Measurements from ENCODE around the gene TPPP2.
A peak's percentile ranks its signal among the peaks of the same experiment; 100 is the strongest.

Gene TPPP2

GRCh38 chr14:21016413-21017190 is 13.4 kb upstream of the TPPP2 start:
- no peak for DNase-seq (ENCODE audit: low read depth in 2 of 2)

DNA sequence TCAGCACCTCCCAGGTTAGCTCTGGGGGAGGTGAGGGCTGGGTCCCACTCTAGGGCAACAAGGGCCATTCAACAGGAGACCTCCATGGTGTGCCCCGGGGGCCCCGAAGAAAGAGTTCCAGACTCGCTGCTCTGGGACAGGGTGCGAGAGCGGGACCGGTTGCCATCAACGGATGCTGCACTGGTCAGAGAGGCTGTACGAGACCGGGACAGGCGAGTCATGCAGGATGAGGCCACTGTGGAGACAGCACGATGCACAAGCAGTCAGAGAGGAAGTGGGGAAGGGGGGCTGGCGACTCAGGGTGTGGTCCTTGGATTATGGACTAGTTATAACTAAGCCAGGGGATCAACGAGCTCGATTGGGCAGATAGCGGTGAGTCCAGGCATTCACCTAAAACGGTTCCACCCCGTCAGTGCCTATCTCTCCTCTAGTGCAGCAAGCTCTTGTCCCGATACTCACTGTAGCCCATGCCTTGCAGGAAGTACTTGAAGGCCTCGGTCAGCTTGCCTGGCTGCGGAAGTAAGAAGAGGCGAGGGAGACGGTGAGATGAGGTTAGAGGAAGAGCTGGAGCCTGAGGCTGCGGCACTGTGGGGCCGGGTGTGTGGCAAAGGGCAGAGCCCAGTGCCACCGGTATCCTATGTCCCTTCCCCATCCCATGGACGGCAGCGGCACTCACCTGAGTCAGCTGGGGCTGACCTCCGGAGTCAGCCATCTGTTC is 12.3 kb upstream of the TPPP2 start:
- no peak for DNase-seq (ENCODE audit: low read depth in 2 of 2)

DNA sequence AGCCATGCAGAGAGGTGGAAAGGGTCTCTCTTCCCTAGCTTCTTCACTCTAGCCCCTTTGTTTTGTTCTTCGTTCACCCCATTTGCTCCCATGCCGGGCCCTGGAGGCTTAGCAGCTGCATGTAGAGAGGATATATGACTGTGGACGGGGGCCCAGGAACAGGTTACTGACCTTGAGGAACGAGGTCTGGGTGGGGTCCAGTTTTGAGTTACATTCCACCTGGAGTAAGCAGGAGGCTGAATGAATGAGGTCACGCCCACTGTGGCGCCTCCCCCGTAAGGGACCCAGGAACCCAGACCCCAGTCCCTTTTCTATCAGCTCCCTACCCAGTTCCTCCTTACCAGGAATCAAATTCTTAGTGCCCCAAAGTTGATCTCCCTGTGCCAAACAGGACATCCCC is 11.7 kb upstream of the TPPP2 start:
- DNase-seq (ENCODE audit: low read depth in 2 of 2), result no peak

DNA sequence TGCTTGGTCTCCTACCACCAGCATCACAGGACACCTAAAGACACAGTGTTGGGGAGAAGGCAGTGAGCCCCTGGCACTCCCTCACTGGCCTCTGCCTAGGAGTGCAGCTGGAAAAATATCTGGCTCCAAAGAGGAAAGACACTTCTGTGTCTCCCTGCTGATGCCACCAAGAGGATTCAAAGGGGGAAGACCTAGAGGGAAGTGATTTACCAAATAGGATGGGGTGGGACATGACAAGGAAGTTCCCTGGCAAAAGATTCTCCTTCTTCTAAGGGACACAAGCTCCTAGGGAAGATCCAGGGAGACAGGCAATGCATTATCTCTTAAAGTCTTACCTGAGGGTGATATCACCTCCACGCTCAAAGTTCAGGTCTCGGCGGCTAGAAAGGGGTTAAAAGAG is 11.2 kb upstream of the TPPP2 start:
- DNase-seq (ENCODE audit: low read depth in 2 of 2), result no peak

- no peak for DNase-seq (ENCODE audit: low read depth in 2 of 2)
These were observed 10.7 kb upstream of the TPPP2 start for GRCh38 chr14:21019366-21019765.

- no peak for DNase-seq (ENCODE audit: low read depth in 2 of 2)
These were observed 9.0 kb upstream of the TPPP2 start for GRCh38 chr14:21020977-21021545.

DNA sequence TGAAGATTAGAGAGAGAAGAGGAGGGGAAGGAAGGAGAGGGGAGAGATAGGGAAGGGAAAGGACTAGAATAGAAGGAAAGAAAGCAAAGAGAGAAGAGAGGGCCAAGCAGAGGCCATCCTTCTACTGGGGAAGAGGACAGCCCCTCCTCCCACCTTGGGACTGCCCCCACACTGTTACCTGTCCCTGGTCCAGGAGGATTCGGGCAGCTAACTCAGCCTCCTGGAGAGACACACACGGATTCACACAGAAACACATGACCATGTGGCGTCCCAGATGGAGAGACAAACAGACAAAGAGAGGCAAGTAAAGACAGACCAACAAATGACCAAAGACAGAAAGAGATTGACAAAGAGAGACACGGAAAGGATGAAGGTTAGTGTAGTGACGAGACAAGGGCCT is 7.3 kb upstream of the TPPP2 start:
- no peak for DNase-seq (ENCODE audit: low read depth in 2 of 2)

- no peak for DNase-seq (ENCODE audit: low read depth in 2 of 2)
These were observed 6.8 kb upstream of the TPPP2 start for GRCh38 chr14:21023174-21023573.

GRCh38 chr14:21023817-21024584 is 6.0 kb upstream of the TPPP2 start:
- DNase-seq (ENCODE audit: low read depth in 2 of 2), result no peak

DNA sequence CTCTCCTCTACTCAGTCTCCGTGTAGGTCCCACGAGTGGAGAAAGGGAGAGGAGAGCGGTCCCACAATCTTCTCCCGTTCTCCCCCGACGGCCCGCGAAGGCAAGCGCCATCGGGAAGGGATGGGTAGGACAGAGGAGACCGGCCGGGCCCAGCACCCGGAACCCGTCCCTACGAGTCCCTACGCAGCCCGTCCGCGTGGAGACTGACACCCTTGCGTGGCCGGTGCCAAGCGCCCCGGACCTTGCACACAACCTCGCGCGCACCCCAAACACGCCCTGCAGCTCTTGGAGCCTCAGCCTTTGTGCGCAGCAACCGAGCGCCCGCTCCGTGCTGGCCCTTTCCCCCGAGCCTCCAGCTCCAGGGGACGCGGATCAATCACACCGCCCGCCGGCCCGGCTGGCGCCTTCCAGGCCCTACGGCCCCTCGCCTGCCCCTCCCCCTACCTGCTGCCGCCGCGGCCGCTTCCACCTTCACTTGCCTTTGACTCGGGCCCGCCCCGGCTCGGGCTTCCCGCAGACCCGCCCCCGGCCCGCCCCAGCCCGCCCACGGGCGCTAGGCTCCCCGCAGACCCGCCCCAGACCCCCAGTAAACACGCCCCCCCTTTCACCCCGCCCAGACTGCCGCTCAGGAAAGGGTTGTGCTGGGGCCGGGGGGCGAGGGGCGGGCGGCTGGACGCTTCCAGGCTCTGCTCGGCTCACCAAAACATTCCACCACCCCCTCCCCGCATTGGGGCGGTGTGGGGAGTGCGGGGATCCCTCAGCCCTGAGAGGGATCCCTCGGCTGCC is 5.2 kb upstream of the TPPP2 start, which contains the start of gene NDRG2:
Gene NDRG2, minus strand, starts transcription at position 477 of the 786 bp plus-strand sequence. CDS start 1,746 bp downstream, outside the sequence.
- DNase-seq (ENCODE audit: low read depth in 2 of 2), result peak; percentile 48 to 76

GRCh38 chr14:21025371-21026273 is 4.4 kb upstream of the TPPP2 start:
- DNase-seq (ENCODE audit: low read depth in 2 of 2), result no peak

DNA sequence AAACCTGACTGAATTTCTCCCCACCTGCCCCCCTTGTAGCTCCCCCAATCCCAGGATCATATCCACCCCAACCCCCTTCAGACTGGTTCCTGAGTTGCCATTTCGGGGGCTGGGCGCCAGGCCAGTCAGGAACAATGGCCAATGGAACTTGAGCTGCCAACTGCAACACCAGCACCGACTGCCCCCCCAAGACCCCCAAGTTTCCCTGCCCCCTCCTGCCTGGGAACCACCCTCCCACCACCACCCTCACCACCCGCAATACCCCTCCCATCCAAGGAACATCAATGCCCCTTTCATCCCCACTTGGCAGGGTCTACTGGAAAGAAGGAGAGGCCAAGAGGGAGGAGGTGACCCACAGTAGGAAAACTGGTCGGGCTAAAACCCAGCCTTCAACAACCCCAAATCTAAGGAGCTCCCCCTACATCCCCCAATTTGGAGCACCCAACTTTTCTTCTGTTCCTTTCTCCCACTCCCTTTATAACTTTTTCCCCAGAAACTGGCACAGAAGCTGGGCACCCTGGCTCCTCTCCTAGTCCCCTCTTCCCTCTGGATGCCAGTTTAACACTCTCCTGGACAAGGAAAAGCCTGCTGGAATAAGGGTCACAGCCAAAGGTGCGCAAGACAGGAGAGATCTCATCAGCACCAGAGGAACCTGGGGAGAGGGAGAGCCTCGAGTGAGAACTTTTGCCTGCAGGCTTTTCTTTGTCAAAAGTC is 3.6 kb upstream of the TPPP2 start:
- no peak for DNase-seq (ENCODE audit: low read depth in 2 of 2)

DNA sequence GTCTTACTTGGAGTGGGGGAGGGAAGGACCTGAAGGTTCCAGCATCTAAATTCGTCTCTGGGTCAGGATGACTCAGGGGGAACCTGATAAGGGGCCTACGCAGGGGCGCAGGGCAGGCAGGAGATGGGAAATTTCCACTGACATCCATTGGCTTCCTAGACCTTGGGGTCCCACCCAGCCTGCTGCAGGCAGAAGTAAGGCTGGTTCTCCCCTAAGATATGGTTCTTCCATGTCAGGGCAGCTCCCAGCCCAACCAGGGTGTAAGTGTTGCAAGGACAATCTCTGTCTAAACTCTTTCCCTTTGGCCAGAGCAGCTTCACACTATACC is 3.1 kb upstream of the TPPP2 start:
- no peak for DNase-seq (ENCODE audit: low read depth in 2 of 2)

- no peak for DNase-seq (ENCODE audit: low read depth in 2 of 2)
These were observed 514 bp downstream of the TPPP2 start for GRCh38 chr14:21030531-21030930.

DNA sequence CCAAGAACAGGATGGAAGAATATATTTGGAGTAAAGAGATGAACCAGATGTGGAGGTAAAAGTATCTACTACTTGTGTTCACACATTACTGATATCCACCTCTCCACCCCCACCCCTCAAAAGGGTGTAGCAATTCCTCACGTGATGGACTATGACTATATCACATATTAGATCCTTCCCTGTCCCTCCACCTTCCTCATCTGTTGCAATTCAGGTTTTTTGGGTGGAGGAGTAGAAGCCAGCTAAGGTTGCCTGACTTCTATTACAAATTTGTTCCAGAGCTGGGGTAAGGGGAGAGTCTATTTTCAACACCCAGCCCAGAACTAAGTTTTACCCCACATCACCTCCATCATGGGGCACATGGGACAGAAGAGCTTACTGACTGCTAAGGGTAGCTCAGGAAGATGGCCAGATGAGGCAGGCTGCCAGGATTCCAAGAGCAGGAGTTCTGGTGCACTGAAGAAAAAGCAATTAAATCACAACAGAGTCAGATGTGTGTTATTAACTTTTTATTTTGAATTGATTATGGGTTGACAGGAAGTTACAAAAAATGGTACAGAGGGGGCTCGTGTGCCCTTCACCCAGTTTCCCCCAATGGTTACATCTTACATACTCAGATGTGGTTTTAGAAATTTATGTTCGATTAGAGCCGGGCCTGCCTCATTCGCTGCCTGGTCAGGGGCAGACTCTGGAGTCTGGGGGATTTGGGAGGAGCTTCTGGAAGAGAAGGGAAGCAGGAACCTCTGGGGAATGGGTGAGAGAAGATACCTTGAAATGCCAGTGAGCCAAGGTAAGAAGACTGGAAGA is 2.5 kb downstream of the TPPP2 start:
- no peak for DNase-seq (ENCODE audit: low read depth in 2 of 2)

GRCh38 chr14:21033133-21033698 is 3.2 kb downstream of the TPPP2 start:
- no peak for DNase-seq (ENCODE audit: low read depth in 2 of 2)

GRCh38 chr14:21034707-21035106 is 4.7 kb downstream of the TPPP2 start, which contains the start of gene RNASE13:
Gene RNASE13 (minus strand): TSS chr14:21034807. CDS start chr14:21034288, 519 bp downstream.
- no peak for DNase-seq (ENCODE audit: low read depth in 2 of 2)

DNA sequence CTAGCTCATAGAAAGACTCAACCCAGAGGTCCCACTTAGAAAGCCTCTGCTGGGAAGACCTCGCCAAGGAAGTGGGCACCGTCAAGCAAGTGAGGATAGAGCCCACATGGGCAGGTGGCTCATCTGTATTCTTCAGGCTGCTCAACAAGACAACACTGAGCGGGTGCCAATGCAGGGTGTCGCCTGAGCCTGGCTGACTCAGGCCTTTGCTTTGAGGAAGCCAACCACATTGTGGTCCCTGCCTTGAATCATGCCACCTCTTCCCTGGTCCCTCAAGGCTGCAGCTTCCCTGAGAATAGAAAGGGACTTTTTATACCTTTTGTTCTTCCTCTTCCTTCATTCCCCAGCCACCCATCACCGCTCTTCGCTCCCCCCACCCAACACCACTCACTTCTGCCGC is 6.7 kb downstream of the TPPP2 start:
- no peak for DNase-seq (ENCODE audit: low read depth in 2 of 2)
